ENCODE results near the gene BECN2.
"Not testable (repeated sequence)": the region's sequence is repeated elsewhere in the genome, so short reads cannot be mapped to it uniquely, and the experiment has no call there.

The BECN2 gene

GRCh38 chr1:241979071-241979470, 21.5 kb downstream of the BECN2 start:
- DNase-seq (ENCODE audit: low read depth in 2 of 2) = no peak

- DNase-seq (ENCODE audit: low read depth in 2 of 2) = no peak
These were observed 22.4 kb downstream of the BECN2 start for GRCh38 chr1:241979926-241980325.

GRCh38 chr1:241985787-241986186, 28.2 kb downstream of the BECN2 start:
- DNase-seq (ENCODE audit: low read depth in 2 of 2) = no peak

GRCh38 chr1:241988389-241988930, 30.9 kb downstream of the BECN2 start:
- DNase-seq (ENCODE audit: low read depth in 2 of 2) = not testable (repeated sequence)

GRCh38 chr1:241990040-241990439, 32.5 kb downstream of the BECN2 start:
- no peak for DNase-seq (ENCODE audit: low read depth in 2 of 2)

- DNase-seq (ENCODE audit: low read depth in 2 of 2) = no peak
These were observed 35.2 kb downstream of the BECN2 start for GRCh38 chr1:241992734-241993133.

- no peak for DNase-seq (ENCODE audit: low read depth in 2 of 2)
These were observed 36.6 kb downstream of the BECN2 start for GRCh38 chr1:241994171-241994570.

GRCh38 chr1:241997401-241997998, 39.9 kb downstream of the BECN2 start:
- no peak for DNase-seq (ENCODE audit: low read depth in 2 of 2)

- peak in 1 of 2 donors; percentile 13 for DNase-seq (ENCODE audit: low read depth in 2 of 2)
These were observed 40.9 kb downstream of the BECN2 start for GRCh38 chr1:241998412-241998921.

GRCh38 chr1:241999026-241999425, 41.5 kb downstream of the BECN2 start, which contains the start of gene MAP1LC3C:
TSS of gene MAP1LC3C (minus strand) at chr1:241999098. CDS start at chr1:241999008, 90 bp downstream.
- no peak for DNase-seq (ENCODE audit: low read depth in 2 of 2)

- DNase-seq (ENCODE audit: low read depth in 2 of 2) = no peak
These were observed 42.9 kb downstream of the BECN2 start for GRCh38 chr1:242000434-242000833.

- no peak for DNase-seq (ENCODE audit: low read depth in 2 of 2)
These were observed 44.5 kb downstream of the BECN2 start for GRCh38 chr1:242002072-242002471.

- no peak for DNase-seq (ENCODE audit: low read depth in 2 of 2)
These were observed 44.9 kb downstream of the BECN2 start for GRCh38 chr1:242002510-242002909.

- no peak for DNase-seq (ENCODE audit: low read depth in 2 of 2)
These were observed 47.4 kb downstream of the BECN2 start for GRCh38 chr1:242004751-242005495.

GRCh38 chr1:242005866-242006535, 48.4 kb downstream of the BECN2 start:
- DNase-seq (ENCODE audit: low read depth in 2 of 2) = no peak

GRCh38 chr1:242006976-242007375, 49.4 kb downstream of the BECN2 start:
- DNase-seq (ENCODE audit: low read depth in 2 of 2) = no peak
